GM12864 (cell line): ENCODE data around the gene REN.

Experiments used
- DNase-seq: peaks from one replicate; pipeline ENCODE4 v3.0.0-alpha.2; 2011; ENCODE audit warnings: low read depth
- H3K4me3 ChIP-seq: 2 replicates; pipeline ENCODE4 v1.5.1; 2011; ENCODE audit warnings: mild to moderate bottlenecking, low read depth, low read length, control low read depth
- CTCF ChIP-seq: IDR thresholded peaks from 2 replicates; pipeline ENCODE4 v1.5.1; 2011; ENCODE audit warnings: low read depth, mild to moderate bottlenecking, moderate library complexity, low read length, control low read depth, inconsistent platforms; ENCODE audit errors: missing control alignments

The REN gene

GRCh38 chr1:204180133-204180532 is 14.0 kb upstream of the REN start:
- H3K4me3 ChIP-seq = no peak overlapping the region
- DNase-seq = no peak
- no peak for TF ChIP-seq CTCF

- no peak overlapping the region for H3K4me3 ChIP-seq
- DNase-seq = no peak
- TF ChIP-seq CTCF = no peak
Observed at GRCh38 chr1:204178487-204179281, 12.5 kb upstream of the REN start.

- no peak for TF ChIP-seq CTCF
- no peak overlapping the region for H3K4me3 ChIP-seq
- no peak for DNase-seq
Observed at GRCh38 chr1:204177133-204177532, 11.0 kb upstream of the REN start.

GRCh38 chr1:204176049-204176448 is 9.9 kb upstream of the REN start:
- no peak overlapping the region for H3K4me3 ChIP-seq
- no peak for TF ChIP-seq CTCF
- no peak for DNase-seq

GRCh38 chr1:204174958-204175357 is 8.8 kb upstream of the REN start:
- no peak for DNase-seq
- no peak overlapping the region for H3K4me3 ChIP-seq
- TF ChIP-seq CTCF = no peak

GRCh38 chr1:204172404-204173029 is 6.4 kb upstream of the REN start:
- no peak for DNase-seq
- H3K4me3 ChIP-seq = no peak overlapping the region
- no peak for TF ChIP-seq CTCF
